ENCODE measurements around the gene PGAM2. TPM values are rescaled to one million over a fixed set of nuclear protein-coding genes. Genes with fewer than 3 reads are reported as not detected.
A peak's percentile ranks its signal among the peaks of the same experiment; 100 is the strongest.

The PGAM2 gene
- total and polyA plus RNA-seq, 8 donors, result 0.49 to 6.7 (median 0.65) TPM; not detected in 1

DNA sequence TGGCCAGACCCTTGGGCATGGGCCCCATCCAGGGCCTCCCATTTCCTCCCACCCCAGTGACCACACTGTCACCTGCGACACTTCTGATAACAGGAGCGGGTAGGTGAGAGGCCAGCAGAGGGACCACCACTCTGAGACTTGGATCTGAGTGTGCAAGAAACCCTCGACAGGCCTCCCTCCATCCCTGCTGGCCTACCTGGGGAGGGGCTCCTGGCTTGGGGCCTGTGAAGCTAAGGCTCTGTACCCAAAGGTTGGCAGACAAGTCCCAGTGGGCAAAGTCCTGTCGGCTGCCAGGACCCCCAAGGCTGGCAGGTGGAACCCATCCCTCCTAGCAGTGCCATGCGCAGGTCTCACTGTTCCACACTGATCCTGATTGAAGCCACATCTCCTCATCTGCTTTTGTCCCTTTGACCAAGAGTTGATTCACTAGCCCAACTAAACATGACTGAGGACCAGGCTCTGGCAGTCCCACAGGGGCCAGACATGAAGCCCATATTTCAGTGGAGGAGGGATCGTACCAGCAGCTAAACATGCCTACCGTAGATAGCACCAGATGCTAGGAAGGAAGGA is 1.2 kb upstream of the PGAM2 start:
- FAIRE-seq (no peak), DNase-seq (peak in 2 of 6 donors; percentile 47 to 62), ATAC-seq (no peak)
- 70 to 76% methylated on average over 7 of the region's 7 CpGs for WGBS, 2 donors
- Histone ChIP-seq H3K36me3 (no peaks in the 10 kb centered on the region), H3K27ac (no peak overlapping the region), H3K4me3 (no peak overlapping the region), H3K9me3 (no peaks in the 10 kb centered on the region), H3K4me1 (peaks cover 0 to 13% (median 9%) of the 10 kb centered on the region in 3 donors), H3K27me3 (no peaks in the 10 kb centered on the region)
- intact Hi-C loops (cut with DNase I), result no loop called here
- TF ChIP-seq, protein P1, sequence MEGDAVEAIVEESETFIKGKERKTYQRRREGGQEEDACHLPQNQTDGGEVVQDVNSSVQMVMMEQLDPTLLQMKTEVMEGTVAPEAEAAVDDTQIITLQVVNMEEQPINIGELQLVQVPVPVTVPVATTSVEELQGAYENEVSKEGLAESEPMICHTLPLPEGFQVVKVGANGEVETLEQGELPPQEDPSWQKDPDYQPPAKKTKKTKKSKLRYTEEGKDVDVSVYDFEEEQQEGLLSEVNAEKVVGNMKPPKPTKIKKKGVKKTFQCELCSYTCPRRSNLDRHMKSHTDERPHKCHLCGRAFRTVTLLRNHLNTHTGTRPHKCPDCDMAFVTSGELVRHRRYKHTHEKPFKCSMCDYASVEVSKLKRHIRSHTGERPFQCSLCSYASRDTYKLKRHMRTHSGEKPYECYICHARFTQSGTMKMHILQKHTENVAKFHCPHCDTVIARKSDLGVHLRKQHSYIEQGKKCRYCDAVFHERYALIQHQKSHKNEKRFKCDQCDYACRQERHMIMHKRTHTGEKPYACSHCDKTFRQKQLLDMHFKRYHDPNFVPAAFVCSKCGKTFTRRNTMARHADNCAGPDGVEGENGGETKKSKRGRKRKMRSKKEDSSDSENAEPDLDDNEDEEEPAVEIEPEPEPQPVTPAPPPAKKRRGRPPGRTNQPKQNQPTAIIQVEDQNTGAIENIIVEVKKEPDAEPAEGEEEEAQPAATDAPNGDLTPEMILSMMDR (IDR thresholded peaks at IDR 0.05), result no peak

DNA sequence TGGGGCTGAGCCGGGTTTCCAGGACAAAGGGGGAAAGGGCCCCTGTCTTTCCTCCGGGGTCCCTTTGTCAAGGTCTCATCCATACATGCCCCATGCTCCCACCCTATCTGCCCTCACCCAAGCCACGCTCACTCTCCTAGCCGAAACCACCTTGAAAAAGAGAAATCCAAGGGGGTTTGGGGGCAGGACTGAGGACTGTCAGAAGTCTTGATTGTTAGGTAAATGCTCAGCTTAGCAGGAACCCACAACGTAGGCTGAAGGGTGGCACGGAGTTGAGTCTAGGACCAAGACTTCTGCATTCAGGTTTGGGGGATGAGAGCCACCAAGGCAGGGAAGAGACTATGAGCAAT is 719 bp upstream of the PGAM2 start:
- DNase-seq (no peak), ATAC-seq (no peak), FAIRE-seq (no peak)
- 46 to 57% methylated on average over 5 to 6 of the region's 6 CpGs for WGBS, 2 donors
- Histone ChIP-seq H3K4me1 (peaks cover 0 to 13% (median 9%) of the 10 kb centered on the region in 3 donors), H3K27ac (no peak overlapping the region), H3K4me3 (no peak overlapping the region), H3K9me3 (no peaks in the 10 kb centered on the region), H3K36me3 (no peaks in the 10 kb centered on the region), H3K27me3 (no peaks in the 10 kb centered on the region)
- TF ChIP-seq, protein P1 (IDR thresholded peaks at IDR 0.05), result no peak
- intact Hi-C loops (cut with DNase I), result no loop called here

DNA sequence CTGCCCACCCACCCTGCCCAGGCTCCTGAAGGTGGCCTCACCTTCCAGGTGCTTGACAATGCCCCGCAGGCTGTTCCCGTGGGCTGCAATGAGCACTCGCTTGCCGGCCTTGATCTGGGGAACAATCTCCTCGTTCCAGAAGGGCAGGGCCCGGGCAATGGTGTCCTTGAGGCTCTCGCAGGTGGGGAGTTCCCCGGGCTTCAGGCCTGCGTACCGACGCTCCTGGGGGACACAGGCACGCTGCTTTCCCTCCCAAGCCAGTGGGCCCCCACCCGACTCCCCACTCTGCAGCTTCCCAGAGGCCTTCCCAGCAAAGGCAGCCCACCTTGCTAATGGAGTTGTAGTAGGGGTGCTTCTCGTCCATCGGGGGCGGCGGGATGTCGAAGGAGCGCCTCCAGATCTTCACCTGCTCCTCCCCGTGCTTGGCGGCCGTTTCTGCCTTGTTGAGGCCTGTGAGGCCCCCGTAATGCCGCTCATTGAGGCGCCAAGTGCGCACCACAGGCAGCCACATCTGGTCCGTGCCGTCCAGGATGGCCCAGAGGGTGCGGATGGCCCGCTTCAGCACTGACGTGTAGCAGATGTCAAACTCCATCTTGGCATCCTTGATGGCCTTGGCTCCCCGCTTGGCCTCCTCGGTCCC is 456 bp downstream of the PGAM2 start:
- no peaks in the 10 kb centered on the region for H3K9me3 ChIP-seq
- TF ChIP-seq, protein P1 (IDR thresholded peaks at IDR 0.05), result no peak
- peaks cover 0 to 7% (median 6%) of the 10 kb centered on the region in 3 donors for H3K36me3 ChIP-seq
- FAIRE-seq (no peak), DNase-seq (peak in 2 of 6 donors; percentile 62 to 79), ATAC-seq (peak; percentile 19 to 79 (median 47))
- H3K4me3 ChIP-seq, result no peak overlapping the region
- WGBS, 2 donors, result 13 to 20% methylated on average over 27 to 33 of the region's 33 CpGs
- intact Hi-C loops (cut with DNase I), result no loop called here
- no peaks in the 10 kb centered on the region for H3K27me3 ChIP-seq
- no peak overlapping the region for H3K27ac ChIP-seq
- peaks cover 0 to 13% (median 9%) of the 10 kb centered on the region in 3 donors for H3K4me1 ChIP-seq

DNA sequence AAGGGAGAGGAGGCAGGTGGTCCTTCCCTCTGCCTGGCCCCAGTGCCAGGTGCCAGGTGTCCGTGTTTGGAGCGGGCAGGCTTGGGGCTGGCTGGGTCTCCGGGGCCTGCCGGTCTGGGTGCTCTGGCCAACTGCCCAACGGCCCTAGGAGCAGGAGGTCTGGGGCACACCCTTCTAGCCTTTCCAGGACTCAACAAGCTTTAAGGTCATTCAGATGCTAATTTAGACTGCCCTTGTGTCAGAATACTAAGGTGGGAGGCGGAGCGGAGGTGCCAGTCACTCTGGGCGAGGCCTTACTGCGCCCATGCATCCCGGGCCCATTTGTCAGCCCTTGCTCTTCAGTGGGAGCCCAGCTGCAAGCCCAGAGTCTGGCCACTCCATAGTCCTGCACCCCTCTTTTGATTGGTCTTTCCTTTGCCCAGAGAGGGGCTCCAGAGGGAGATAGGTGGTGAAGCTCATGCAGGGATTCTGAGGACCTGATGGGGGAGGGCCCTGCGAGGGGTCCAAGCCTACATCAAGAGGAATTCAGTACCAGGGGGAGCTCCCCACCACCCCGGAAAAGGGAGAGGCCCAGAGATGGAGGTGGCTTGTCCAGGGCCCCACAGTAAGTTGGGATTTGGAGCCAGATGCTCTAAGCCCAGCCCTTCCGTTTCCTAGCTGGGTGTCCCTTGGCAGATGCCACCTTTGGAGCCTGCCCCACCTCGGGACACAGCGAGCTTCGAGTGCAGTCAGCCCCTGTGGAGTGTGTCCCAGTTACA is 1.3 kb downstream of the PGAM2 start:
- Histone ChIP-seq H3K27me3 (no peaks in the 10 kb centered on the region), H3K4me3 (no peak overlapping the region), H3K27ac (no peak overlapping the region), H3K9me3 (no peaks in the 10 kb centered on the region), H3K4me1 (peaks cover 0 to 13% (median 9%) of the 10 kb centered on the region in 3 donors), H3K36me3 (peaks cover 0 to 16% (median 14%) of the 10 kb centered on the region in 3 donors)
- TF ChIP-seq, protein P1 (IDR thresholded peaks at IDR 0.05), result no peak
- peak in 2 of 6 donors; percentile 53 to 63 for DNase-seq
- FAIRE-seq, result no peak
- peak in 1 of 4 donors; percentile 1 for ATAC-seq
- intact Hi-C loops (cut with DNase I), result no loop called here
- 60 to 62% methylated on average over 16 of the region's 16 CpGs for WGBS, 2 donors

All from pancreas (tissue), 10 donors.